Neural crest cell (in vitro differentiated cells): Measurements from ENCODE around the gene SLC38A11. TPM values are rescaled to one million over a fixed set of nuclear protein-coding genes. Genes with fewer than 3 reads are reported as not detected.

ENCODE experiments used
- DNase-seq: peaks from one replicate; pipeline ENCODE4 v3.0.0; 2021; ENCODE audit warnings: low read depth, mixed read lengths, low spot score
- H3K27ac Mint-ChIP-seq: one replicate; pipeline ENCODE4 v1.8.0; 2021; ENCODE audit warnings: mild to moderate bottlenecking, mixed read lengths; ENCODE audit not compliant: unreplicated experiment
- H3K27me3 Mint-ChIP-seq: 2 replicates; pipeline ENCODE4 v1.8.0; 2021; ENCODE audit warnings: low read depth, mild to moderate bottlenecking, mixed read lengths
- H3K36me3 Mint-ChIP-seq: 2 replicates; pipeline ENCODE4 v1.8.0; 2021; ENCODE audit warnings: low read depth, mild to moderate bottlenecking, mixed read lengths
- H3K4me1 Mint-ChIP-seq: 2 replicates; pipeline ENCODE4 v1.8.0; 2021; ENCODE audit warnings: mixed read lengths
- H3K4me3 Mint-ChIP-seq: one replicate; pipeline ENCODE4 v1.8.0; 2021; ENCODE audit warnings: mild to moderate bottlenecking, mixed read lengths
- H3K9me3 Mint-ChIP-seq: 2 replicates; pipeline ENCODE4 v1.8.0; 2021; ENCODE audit warnings: mixed read lengths
- CTCF ChIP-seq: fragments of 200-600 bp; sonication (generic); conservative IDR thresholded peaks from 2 replicates; pipeline ENCODE4 v1.5.0; 2021; ENCODE audit warnings: antibody characterized with exemption, mild to moderate bottlenecking
- total RNA-seq: library from RNA; stranded (reverse); gene quantifications from 2 replicates; pipeline ENCODE4 v1.2.1, GENCODE V29; 2021

SLC38A11 gene
- total RNA-seq, 1 donor from 2014 or later = not detected

GRCh38 chr2:164905307-164905706 lies 50.0 kb downstream of the SLC38A11 start:
- DNase-seq = no peak
- H3K27ac Mint-ChIP-seq = no peak overlapping the region
- H3K4me3 Mint-ChIP-seq = no peak overlapping the region
- H3K9me3 Mint-ChIP-seq = peaks cover 4% of the 10 kb centered on the region
- no peak for TF ChIP-seq CTCF
- H3K27me3 Mint-ChIP-seq = no peaks in the 10 kb centered on the region
- H3K36me3 Mint-ChIP-seq = no peaks in the 10 kb centered on the region
- H3K4me1 Mint-ChIP-seq = peaks cover under 1% of the 10 kb centered on the region

GRCh38 chr2:164903951-164904350 lies 51.4 kb downstream of the SLC38A11 start:
- Mint-ChIP-seq H3K36me3 (no peaks in the 10 kb centered on the region), H3K27ac (no peak overlapping the region), H3K9me3 (peaks cover 7% of the 10 kb centered on the region), H3K27me3 (no peaks in the 10 kb centered on the region), H3K4me1 (no peaks in the 10 kb centered on the region), H3K4me3 (no peak overlapping the region)
- no peak for TF ChIP-seq CTCF
- no peak for DNase-seq

- no peak for DNase-seq
- peaks cover 7% of the 10 kb centered on the region for H3K9me3 Mint-ChIP-seq
- H3K4me1 Mint-ChIP-seq = no peaks in the 10 kb centered on the region
- H3K4me3 Mint-ChIP-seq = no peak overlapping the region
- TF ChIP-seq CTCF = no peak
- no peaks in the 10 kb centered on the region for H3K27me3 Mint-ChIP-seq
- H3K36me3 Mint-ChIP-seq = no peaks in the 10 kb centered on the region
- H3K27ac Mint-ChIP-seq = no peak overlapping the region
These were observed 52.1 kb downstream of the SLC38A11 start for GRCh38 chr2:164903204-164903603.

GRCh38 chr2:164899121-164899520 lies 56.2 kb downstream of the SLC38A11 start:
- DNase-seq = no peak
- Mint-ChIP-seq H3K4me3 (no peak overlapping the region), H3K9me3 (peaks cover 9% of the 10 kb centered on the region), H3K27ac (no peak overlapping the region), H3K4me1 (peaks cover 3% of the 10 kb centered on the region), H3K36me3 (no peaks in the 10 kb centered on the region), H3K27me3 (no peaks in the 10 kb centered on the region)
- no peak for TF ChIP-seq CTCF

- no peaks in the 10 kb centered on the region for H3K36me3 Mint-ChIP-seq
- no peak for DNase-seq
- H3K4me1 Mint-ChIP-seq = peaks cover 3% of the 10 kb centered on the region
- peaks cover 9% of the 10 kb centered on the region for H3K9me3 Mint-ChIP-seq
- no peak for TF ChIP-seq CTCF
- no peak overlapping the region for H3K4me3 Mint-ChIP-seq
- H3K27me3 Mint-ChIP-seq = no peaks in the 10 kb centered on the region
- no peak overlapping the region for H3K27ac Mint-ChIP-seq
These were observed 56.9 kb downstream of the SLC38A11 start for GRCh38 chr2:164898475-164898874.
